ENCODE results near the gene AURKA.

GRCh38 chr20:56386219-56386618 is 5.8 kb downstream of the AURKA start:
- TF ChIP-seq POLR2AphosphoS5 (IDR thresholded peaks at IDR 0.05; ENCODE audit: borderline replicate concordance, low read depth, low read length): no peak
- no peak for TF ChIP-seq EZH2 (IDR thresholded peaks at IDR 0.05)

Data from SK-N-MC (cell line).